HUDEP-2 (cell line): Measurements from ENCODE around the gene ONECUT3.

ENCODE experiments used
- DNase-seq, 76 experiments: peaks; one replicate each; lab custom pipeline; 2025; ENCODE audit not compliant: unreplicated experiment in 76 of 76; lab: John Stamatoyannopoulos, UW

The ONECUT3 gene

DNA sequence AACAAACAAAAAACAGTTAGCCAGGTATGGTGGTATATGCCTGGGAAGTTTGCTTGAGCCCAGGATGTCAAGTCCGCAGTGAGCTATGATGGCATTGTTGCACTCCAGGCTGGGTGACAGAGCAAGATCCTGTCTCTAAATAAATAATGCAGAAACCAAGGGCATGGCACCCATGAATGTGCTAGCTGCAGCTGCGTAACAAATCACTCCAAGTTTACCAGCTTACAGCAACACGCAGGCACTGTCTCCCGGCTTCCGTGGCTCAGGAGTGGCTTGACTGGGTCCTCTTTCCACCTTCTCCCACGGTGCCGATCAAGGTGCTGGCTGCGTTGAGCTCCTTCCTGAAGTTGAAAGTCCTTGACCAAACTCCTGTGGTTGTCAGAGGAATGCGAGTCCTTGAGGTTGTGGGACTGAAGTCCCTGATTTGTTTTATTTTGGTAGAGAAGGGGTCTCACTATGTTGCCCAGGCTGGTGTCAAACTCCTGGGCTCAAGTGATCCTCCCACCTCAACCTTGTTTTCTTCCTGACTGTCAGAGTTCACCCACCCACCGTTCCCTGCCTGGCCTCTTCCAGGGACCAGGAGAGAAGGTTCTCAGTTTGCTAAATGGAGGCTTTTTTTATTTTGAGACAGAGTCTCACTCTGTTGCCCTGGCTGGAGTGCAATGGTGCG is 13.2 kb upstream of the ONECUT3 start:
- DNase-seq = no peak

DNA sequence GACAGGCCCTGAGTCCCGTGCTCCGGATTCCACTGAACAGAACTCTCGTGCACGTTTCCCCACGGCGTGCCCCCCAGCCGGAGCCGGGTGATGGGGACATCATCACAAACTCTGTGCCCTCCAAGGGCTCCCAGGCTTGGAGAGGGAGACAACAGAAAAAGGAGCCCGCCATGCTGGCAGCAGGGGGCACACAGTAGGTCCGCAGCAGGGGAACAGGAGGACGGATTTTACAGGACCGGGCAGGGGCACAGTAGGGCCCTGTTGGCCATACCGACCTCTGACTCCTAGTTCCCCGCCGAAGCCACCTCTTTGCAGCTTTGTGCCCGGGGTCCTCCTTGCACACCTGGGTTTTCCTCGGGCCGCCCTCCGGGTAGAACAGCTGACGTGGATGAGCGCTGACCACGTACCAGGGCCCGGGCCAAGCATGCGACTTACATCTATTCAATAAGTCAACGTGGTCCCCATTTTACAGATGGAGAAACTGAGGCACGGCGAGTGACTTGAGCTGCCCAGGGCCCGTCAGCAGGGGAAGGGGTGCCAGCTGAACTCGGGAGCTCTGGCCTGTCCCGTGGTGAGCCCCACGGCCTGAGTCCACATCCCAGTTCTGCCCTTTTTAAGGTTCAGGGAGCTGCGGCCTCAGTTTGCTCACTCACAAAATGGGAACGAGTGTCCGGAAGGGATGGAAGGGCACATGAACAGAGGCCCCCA is 10.2 kb upstream of the ONECUT3 start:
- DNase-seq = no peak

DNA sequence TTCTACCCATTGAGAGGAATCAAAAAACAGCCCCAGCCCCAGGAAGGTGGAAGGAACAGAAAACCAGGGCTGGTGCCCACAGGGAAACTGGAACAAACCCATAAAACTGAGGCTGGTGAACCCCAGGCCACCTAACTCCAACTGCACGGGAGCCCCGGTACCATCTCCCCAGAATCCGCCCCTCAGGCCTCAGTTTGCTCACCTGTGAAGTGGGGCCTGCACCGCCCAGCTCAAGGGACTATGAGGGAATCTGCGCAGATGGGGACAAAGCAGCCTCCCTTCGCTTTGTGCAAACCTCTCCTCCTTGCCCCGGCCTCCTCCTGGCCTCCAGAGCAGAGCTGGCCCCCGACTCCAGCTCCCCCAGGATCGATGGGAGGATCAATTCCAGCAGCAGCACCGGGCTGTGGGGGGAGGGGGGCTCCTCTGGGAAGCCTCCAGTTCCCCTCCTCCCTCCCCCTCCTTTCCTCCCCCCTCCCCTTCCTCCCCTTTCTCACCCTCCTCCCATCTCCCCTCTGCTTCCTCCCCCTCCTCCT is 9.1 kb upstream of the ONECUT3 start:
- no peak for DNase-seq

DNA sequence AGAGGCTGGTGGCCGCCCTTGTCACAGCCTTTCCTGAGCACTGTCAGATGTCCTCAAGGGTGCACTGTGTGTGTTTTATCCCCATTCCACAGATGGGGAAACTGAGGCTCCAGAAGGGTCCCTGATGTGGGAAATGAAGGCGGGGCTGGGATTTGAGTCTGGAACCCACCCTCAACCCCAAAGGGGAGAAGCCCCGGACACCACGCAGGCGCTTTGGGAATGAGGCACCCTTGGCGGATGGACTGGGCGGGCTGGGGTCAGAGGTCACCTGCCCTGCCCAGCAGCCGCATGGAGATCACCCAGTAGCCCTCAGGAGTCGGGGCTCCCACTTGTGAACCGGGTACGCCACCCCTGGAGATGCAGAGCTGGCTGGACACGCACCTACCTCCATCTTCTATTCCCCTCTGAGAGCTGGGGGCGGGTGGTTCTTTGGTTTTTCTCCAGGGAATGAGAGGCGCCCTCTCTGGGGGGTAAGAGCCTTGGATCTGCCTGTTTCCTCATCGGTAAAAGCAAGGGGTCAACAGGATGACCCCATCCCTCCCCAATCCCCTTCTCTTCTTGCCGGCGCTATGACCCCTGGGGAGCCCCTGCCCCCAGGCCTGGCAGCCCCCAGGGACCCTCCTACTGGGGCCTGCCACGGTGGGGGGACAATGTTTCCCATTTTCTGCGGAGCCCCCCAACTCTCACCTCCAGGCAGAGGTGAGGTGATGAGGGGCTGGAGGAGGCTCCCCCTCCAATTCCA is 8.3 kb upstream of the ONECUT3 start:
- no peak for DNase-seq

DNA sequence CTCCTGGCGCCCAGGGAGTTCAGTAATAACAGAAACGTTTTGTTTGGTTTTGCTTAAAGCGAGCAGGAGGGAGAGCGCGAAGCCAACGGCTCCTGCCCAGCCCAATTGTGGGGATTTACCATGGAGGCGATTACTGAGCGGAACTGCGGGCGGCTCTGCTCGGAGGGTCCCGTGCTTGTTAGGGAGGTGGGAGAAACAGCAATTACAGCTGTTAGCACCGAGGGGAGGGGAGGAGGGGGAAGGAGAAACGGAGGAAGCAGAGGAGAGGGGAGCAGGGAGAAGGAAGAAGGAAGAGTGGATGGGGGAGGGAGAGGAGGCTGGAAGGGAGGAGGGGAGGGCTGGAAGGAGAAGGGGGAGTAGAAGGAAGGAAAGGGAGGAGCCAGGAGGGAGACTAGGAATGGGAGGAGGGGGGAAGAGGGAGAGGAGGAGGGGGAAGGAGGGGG is 7.7 kb upstream of the ONECUT3 start:
- no peak for DNase-seq

DNA sequence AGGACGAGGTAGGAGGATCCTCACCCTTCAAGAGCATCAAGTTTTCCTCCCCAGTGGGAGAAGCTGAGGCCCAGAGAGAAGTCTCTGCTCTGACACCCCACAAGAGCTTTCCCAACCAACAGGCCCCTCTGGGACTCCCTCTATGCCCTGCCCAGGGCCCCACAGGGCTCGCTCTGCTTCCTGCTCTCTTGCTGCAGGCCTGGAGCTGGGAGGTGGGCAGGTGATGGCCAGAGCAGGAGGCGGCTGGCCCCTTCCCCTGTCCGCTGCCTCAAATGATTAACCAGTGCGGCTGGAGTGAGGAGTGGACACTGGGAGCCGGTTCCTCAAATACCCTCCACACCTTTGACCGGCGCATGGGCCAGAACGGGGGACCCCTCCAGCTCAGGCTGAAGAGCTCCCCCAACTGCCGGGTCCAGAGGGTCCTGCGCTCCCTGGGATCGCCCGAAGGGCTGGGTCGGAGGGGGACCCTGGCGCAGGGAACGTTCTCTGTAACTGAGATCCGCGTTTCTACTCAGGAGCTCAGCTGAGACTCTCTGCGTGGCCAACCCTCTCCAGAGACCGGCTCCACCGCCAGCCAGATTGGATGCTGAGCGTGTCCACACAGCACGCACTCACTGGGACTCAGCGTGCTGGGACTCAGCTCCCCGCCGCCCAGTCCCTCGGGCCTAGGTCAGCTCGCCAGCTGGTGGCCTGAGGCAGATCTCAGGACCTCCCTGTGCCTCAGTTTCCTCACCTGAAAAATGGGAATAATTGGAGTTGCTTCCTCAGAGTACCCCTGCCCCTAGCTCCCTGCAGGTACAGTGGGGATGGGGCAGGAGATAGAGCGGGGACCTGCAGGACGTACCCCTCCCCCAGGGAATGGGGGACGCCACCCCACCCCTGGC is 6.7 kb upstream of the ONECUT3 start:
- DNase-seq = peak in 7 of 76 experiments; percentile 9 to 34 (median 21)

DNA sequence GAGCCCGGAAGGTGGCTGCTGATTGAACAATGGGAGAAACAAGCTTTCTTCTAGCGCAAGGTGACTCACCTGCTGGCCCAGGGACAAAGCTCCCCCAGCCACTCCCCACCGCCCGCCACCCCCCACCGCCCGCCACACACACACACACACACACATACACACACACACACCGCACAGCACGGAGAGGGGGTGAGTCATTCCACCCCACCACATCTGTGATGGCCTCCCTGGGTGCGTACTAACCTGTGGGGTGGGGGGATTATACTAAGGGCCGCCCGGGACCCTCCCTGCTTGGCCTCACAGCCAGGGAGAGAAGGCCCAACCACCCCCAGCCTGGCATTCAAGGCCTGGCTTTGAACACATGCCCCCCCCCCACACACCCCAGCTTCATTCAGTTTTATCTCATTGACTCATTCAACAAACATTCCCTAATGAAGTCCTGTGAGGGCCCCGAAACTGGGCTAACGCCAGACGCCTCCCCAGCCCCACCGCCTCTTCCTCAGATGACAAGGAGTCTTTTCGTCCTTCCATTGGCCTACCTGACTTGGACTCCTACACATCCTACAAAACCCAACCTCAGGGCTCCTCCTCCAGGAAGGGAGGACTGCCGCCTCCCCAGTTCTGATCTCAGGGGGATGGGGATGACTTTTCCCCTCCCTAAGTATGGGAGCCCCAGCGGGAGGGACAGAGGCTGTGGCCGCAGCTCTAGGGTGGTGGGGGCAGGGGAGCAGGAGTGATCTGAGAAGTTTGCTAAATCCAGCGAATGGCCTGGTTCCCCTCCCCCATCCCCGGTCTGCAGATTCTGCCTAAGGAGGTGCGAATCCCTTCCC is 5.8 kb upstream of the ONECUT3 start:
- peak in 51 of 76 experiments; percentile 12 to 89 (median 57) for DNase-seq

DNA sequence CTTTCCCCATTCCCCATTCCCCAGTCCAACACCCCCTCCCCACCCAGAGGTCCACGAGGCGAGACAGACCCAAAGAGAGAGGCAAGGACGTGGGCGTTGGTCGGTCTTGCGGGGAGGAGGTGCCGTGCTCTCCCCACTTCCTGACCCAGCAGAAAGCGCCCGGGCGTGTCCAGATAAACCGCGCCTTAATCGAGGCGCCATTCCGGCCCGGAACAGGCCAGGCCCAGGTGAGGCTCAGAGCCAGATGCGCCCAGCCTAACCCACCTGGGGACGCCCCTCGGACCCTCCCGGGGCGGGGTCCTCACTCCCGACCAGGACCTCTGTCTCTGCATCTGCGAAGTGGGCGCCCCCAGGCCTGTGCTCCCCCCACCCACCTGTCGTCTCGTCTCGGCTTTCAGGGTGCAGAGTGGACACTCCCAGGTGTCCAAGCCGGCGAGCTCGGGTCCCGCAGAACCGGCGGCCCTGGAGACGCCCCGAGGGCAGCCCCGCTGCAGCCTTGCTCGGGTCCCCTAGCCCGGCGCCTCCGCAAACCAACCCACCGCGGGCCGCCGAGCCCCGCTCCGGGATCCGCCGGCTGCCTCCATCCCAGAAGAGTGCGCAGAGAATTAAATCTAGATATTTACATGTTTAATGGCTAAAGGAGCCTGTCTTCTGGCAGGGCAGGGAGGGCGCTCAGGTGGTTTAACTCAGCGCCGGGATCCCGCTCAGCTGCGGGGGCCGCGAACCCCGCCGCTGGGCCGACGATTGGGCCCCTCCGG is 5.0 kb upstream of the ONECUT3 start:
- peak in 19 of 76 experiments; percentile 20 to 73 (median 45) for DNase-seq

DNA sequence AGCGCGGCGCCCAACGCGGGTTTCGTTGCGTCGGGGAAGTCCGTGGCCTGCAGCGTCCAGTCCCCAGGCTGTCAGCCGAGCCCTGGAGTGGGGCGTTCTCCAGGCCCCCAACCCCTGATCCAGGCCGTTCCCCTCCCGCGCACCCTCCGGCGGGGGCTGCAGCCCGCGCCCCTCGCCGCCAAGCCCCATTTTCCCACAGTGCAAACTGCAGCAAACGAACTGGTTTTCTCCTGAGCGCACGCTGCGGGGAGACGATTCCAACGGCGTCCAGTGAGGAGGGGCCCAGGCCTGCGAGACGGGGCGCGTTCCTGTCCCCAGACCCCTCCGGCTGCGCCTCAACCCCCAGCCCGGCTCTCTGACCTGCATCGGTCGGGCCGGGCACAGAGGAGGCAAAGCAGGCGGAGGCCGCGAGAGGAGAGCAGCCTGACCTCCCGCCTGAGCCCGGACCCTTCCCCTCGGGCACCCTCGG is 4.4 kb upstream of the ONECUT3 start:
- no peak for DNase-seq

DNA sequence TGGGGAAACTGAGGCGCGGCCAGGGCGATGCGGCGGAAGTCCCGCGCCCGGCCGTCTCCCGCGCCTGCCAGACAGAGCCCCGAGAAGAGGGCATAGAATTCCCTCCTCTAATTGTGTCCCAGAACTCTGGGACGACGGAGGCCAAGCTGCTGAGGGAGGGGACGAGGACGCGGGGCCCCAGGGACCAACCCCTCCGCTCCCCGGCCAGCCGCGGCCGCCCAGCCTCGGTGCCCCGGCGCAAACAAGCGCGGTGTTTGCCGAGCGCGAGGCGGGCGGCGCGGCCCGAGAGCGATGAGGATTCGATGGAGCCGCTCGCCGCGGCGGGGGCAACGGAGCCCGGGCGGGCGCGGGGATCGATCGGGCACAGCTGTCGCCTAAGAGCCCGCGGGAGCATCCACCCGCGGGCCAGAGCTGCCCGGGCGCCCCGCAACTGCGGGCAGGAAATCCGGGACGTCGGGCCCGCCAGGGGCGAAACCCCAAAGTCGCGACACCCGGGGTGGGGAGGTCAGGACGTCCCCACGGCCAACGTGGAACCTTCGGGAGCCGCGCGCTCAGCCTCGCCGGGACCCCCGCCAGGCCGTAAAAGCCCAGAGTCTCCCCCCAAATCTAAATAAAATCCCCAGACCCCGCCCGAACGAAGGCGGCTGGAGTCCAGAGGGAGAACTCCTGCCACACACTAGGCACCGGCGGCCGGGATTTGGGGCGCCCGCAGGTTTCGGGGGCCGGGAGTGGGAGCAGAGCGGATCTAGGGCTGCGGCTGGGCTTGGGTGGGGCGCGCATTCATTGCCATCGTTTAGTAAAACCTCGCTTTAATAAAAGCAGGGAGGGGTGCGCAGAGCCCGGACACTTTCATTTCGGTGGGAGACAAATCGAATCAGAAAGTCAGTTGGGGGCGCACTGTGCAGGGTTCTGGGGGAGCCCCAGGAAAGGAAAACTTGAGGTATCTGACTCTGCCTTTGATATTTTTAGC is 3.6 kb upstream of the ONECUT3 start:
- no peak for DNase-seq

DNA sequence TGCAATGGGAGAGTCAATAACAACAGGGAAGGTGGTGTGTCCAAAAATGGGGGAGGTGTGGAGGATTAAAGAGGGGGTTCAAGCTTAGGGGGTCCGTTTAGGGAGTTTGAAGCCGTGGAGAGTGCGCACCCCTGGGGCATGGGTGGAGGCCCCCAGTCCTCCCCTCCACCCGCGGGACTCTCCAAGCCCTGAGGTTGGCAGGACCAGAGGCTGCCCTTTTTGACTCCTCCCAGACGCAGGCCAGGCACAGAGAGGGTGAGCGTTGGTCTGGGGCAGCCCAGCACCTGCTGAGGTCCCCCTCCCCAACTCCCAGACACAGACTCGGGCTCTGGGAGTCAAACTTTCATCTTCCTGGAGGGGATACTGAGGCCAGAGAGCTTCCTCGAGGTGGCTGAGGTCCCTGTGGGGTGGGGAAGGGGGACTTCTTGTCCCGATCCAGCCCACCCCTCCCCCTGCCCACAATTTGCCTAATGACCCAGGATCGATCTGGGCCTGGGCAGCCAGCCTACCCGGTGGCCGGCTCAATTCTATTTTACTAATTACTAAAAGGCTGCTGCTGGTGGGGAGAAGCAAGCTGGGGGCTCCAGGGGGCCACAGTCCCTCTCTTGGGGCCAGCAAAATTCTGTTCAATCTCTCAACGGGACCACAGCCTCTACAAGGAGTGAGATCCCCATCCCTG is 2.8 kb upstream of the ONECUT3 start:
- DNase-seq = no peak

DNA sequence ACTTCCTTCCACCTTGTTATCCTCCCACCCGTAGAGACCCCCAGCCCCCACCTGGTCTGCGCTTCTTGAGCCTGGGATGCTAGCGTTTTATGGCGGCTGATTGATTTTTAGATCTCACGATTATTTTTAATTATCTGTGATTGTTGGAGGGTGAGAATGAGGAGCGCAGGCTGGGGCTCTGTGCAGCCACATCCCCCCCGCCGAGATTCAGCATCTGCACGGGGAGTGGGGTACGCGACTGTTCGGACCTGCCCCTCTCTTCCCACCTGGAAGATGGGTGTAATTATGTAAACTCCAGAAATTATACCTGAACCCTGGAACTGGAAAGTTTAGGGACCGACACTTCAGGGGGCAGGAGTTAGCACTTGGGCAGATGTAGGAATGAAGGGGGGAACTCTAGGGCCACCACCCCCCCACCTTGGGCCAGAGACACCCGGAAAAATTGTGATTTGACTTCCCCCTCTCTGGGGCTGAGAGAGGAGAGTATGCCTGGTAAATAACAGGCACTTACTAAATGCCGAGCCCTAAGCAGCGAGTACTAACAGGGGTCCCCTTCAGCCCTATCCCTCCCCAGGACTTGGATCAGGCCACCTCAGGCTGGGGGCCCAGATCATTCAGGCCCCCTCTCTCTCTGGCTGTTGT is 1.8 kb upstream of the ONECUT3 start:
- DNase-seq = no peak

DNA sequence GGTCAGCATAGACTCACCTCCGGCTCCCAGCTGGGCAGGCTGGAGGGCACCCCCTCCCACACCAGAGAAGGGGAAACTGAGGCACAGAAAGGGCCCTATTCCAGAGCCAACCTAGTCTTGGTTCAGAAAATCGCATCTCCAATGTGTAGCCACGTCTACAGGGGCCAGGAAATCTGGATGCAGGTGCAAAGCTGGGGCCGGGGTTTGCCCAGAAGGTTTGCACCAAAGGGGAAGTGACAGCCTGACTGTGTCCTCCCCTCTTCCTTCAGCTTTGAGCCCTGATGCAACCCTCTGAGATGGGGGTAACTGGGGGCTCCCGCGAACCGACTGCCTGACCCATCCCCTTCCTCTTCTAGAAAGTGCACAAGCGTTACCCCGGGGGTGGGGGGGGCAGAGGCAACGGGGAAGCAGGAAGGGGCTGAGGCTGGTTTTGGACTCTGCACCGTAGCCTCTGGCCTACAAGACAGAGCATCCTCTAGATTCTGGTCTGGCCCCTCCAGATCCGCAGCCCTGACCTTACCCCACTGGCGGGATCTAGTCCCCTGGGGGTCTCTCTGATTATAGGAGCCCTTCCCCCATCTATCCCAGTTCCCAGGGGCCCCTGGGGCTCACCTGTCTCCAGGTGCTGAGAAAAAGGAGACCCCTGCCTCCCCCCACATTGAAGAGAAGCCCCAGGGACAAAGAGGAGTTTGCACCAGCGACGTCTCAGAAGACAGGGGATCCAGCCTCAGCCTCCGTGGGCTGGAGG is 1.1 kb upstream of the ONECUT3 start:
- DNase-seq = no peak

DNA sequence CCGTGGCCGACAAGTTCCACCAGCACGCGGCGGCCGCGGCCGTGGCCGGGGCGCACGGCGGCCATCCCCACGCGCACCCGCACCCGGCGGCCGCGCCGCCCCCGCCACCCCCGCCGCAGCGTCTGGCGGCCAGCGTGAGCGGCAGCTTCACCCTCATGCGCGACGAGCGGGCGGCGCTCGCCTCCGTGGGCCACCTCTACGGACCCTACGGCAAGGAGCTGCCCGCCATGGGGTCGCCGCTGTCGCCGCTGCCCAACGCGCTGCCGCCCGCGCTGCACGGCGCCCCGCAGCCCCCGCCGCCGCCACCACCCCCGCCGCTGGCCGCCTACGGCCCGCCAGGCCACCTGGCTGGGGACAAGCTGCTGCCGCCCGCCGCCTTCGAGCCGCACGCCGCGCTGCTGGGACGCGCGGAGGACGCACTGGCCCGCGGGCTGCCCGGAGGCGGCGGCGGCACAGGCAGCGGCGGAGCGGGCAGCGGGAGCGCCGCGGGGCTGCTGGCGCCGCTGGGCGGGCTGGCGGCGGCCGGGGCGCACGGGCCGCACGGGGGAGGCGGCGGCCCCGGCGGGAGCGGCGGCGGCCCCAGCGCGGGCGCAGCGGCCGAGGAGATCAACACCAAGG is 821 bp downstream of the ONECUT3 start:
- no peak for DNase-seq
